Upper lobe of right lung (tissue), 1 donor: ENCODE data around the gene WNT7A. TPM values are rescaled to one million over a fixed set of nuclear protein-coding genes. Genes with fewer than 3 reads are reported as not detected.

Experiments used
- ATAC-seq: fragments of 200-7000 bp; cut with Tn5 transposase; one replicate; pipeline ENCODE4 v1.9.1; 2020; ENCODE audit warnings: mild to moderate bottlenecking, moderate library complexity
- DNase-seq: peaks from one replicate; pipeline ENCODE4 v3.0.0-alpha.2; 2020
- H3K27ac ChIP-seq: fragments of 200-600 bp; one replicate; pipeline ENCODE4 v1.8.0; 2022
- H3K27me3 ChIP-seq: fragments of 200-600 bp; one replicate; pipeline ENCODE4 v1.8.0; 2022; ENCODE audit warnings: mild to moderate bottlenecking
- H3K36me3 ChIP-seq: fragments of 200-600 bp; one replicate; pipeline ENCODE4 v1.8.0; 2022
- H3K4me1 ChIP-seq: fragments of 200-600 bp; one replicate; pipeline ENCODE4 v1.8.0; 2022
- H3K4me3 ChIP-seq: fragments of 200-600 bp; one replicate; pipeline ENCODE4 v1.8.0; 2022; ENCODE audit warnings: mild to moderate bottlenecking
- H3K9me3 ChIP-seq: fragments of 200-600 bp; one replicate; pipeline ENCODE4 v1.8.0; 2022
- CTCF ChIP-seq: fragments of 200-600 bp; IDR thresholded peaks from one replicate; pipeline ENCODE4 v1.8.0; 2022; ENCODE audit warnings: antibody characterized with exemption
- intact Hi-C: fragments of 100-400 bp; cut with DNase I; formaldehyde crosslinking; loops from one replicate; pipeline ENCODE4 v1.11.0; 2022
- total RNA-seq: library from RNA; stranded (reverse); fragmentation: NEBNext Ultra II Directional; extraction: Animal tissue kit (Norgen Biotek cat#: 25700); gene quantifications from one replicate; pipeline ENCODE4 v1.2.1, GENCODE V29; 2021
- donor health status: DM: no; HTN: yes; CAD: no; lungs with severe emphysema.

The WNT7A gene
- total RNA-seq, 1 donor from 2014 or later = 6.6 TPM

GRCh38 chr3:13783476-13783875 is 96.4 kb downstream of the WNT7A start:
- peak; percentile 5 for DNase-seq
- Histone ChIP-seq H3K36me3 (no peaks in the 10 kb centered on the region), H3K4me1 (peaks cover 4% of the 10 kb centered on the region), H3K4me3 (no peak overlapping the region), H3K9me3 (no peaks in the 10 kb centered on the region), H3K27me3 (peaks cover 4% of the 10 kb centered on the region), H3K27ac (no peak overlapping the region)
- intact Hi-C loops = no loop called here
- ATAC-seq = no peak
- no peak for TF ChIP-seq CTCF

- Histone ChIP-seq H3K36me3 (no peaks in the 10 kb centered on the region), H3K9me3 (no peaks in the 10 kb centered on the region), H3K4me1 (peaks cover 4% of the 10 kb centered on the region), H3K27me3 (no peaks in the 10 kb centered on the region), H3K27ac (no peak overlapping the region), H3K4me3 (no peak overlapping the region)
- ATAC-seq = no peak
- no peak for DNase-seq
- TF ChIP-seq CTCF = no peak
- intact Hi-C loops = no loop called here
Observed at GRCh38 chr3:13782501-13782900, 97.4 kb downstream of the WNT7A start.

GRCh38 chr3:13781417-13781816 is 98.5 kb downstream of the WNT7A start:
- peaks cover 4% of the 10 kb centered on the region for H3K4me1 ChIP-seq

GRCh38 chr3:13780432-13781176 is 99.3 kb downstream of the WNT7A start:
- no peak for TF ChIP-seq CTCF
- H3K27ac ChIP-seq = no peak overlapping the region
- ATAC-seq (no peak), DNase-seq (peak; percentile 58)
- no peaks in the 10 kb centered on the region for H3K27me3 ChIP-seq
- peaks cover 4% of the 10 kb centered on the region for H3K4me1 ChIP-seq
- intact Hi-C loops = no loop called here
- H3K4me3 ChIP-seq = no peak overlapping the region
- no peaks in the 10 kb centered on the region for H3K36me3 ChIP-seq
- H3K9me3 ChIP-seq = no peaks in the 10 kb centered on the region

More at GRCh38 chr3:13781417-13781816, 98.5 kb downstream of the WNT7A start:
- DNase-seq (no peak), ATAC-seq (no peak)
- intact Hi-C loops = no loop called here
- Histone ChIP-seq H3K36me3 (no peaks in the 10 kb centered on the region), H3K4me3 (no peak overlapping the region), H3K27me3 (no peaks in the 10 kb centered on the region), H3K9me3 (no peaks in the 10 kb centered on the region), H3K27ac (no peak overlapping the region)
- no peak for TF ChIP-seq CTCF

GRCh38 chr3:13776253-13777050 is 103.4 kb downstream of the WNT7A start:
- TF ChIP-seq CTCF = no peak

More at GRCh38 chr3:13776253-13777050, 103.4 kb downstream of the WNT7A start:
- Histone ChIP-seq H3K4me3 (no peak overlapping the region), H3K27ac (no peak overlapping the region), H3K9me3 (no peaks in the 10 kb centered on the region), H3K27me3 (no peaks in the 10 kb centered on the region), H3K4me1 (no peaks in the 10 kb centered on the region), H3K36me3 (no peaks in the 10 kb centered on the region)
- ATAC-seq (no peak), DNase-seq (no peak)
- intact Hi-C loops = no loop called here
